Activated T-helper 1 cell treated with anti-CD3 and anti-CD28 coated beads, Interleukin-12 subunit alpha, Interleukin-12 subunit beta, Interleukin-2, Interleukin-4 antibody, amounts not matched to agents 30 ng/mL and 10 ng/mL and 1 ng/mL, durations not matched to agents 14 hours and 24 hours and 36 hours (primary cell): ENCODE data around the gene CD79B. TPM values are rescaled to one million over a fixed set of nuclear protein-coding genes. Genes with fewer than 3 reads are reported as not detected.
"Not testable (repeated sequence)": the region's sequence is repeated elsewhere in the genome, so short reads cannot be mapped to it uniquely, and the experiment has no call there.

Source experiments
- DNase-seq: peaks from one replicate; pipeline ENCODE4 v3.0.0; 2021; ENCODE audit warnings: low spot score
- H3K27ac Mint-ChIP-seq: one replicate; pipeline ENCODE4 v1.8.0; 2021; ENCODE audit warnings: mild to moderate bottlenecking, mixed read lengths
- H3K27me3 Mint-ChIP-seq: one replicate; pipeline ENCODE4 v1.8.0; 2022; ENCODE audit warnings: mild to moderate bottlenecking, moderate library complexity, mixed read lengths; ENCODE audit not compliant: insufficient read depth
- H3K36me3 Mint-ChIP-seq: one replicate; pipeline ENCODE4 v1.8.0; 2021; ENCODE audit warnings: low read depth, mixed read lengths
- H3K4me1 Mint-ChIP-seq: one replicate; pipeline ENCODE4 v1.8.0; 2021; ENCODE audit warnings: low read depth, mixed read lengths
- H3K4me3 Mint-ChIP-seq: one replicate; pipeline ENCODE4 v1.8.0; 2021; ENCODE audit warnings: mild to moderate bottlenecking, moderate library complexity, mixed read lengths
- H3K9me3 Mint-ChIP-seq: one replicate; pipeline ENCODE4 v1.8.0; 2021; ENCODE audit warnings: mixed read lengths
- intact Hi-C: fragments of 100-400 bp; cut with micrococcal nuclease; formaldehyde crosslinking; loops from one replicate; pipeline ENCODE4 v1.15.1; 2024
- total RNA-seq: library from RNA; stranded (reverse); gene quantifications from 2 replicates; pipeline ENCODE4 v1.2.3, GENCODE V29; 2022

Gene CD79B
- total RNA-seq, 1 donor from 2014 or later, result 28.9 TPM

DNA sequence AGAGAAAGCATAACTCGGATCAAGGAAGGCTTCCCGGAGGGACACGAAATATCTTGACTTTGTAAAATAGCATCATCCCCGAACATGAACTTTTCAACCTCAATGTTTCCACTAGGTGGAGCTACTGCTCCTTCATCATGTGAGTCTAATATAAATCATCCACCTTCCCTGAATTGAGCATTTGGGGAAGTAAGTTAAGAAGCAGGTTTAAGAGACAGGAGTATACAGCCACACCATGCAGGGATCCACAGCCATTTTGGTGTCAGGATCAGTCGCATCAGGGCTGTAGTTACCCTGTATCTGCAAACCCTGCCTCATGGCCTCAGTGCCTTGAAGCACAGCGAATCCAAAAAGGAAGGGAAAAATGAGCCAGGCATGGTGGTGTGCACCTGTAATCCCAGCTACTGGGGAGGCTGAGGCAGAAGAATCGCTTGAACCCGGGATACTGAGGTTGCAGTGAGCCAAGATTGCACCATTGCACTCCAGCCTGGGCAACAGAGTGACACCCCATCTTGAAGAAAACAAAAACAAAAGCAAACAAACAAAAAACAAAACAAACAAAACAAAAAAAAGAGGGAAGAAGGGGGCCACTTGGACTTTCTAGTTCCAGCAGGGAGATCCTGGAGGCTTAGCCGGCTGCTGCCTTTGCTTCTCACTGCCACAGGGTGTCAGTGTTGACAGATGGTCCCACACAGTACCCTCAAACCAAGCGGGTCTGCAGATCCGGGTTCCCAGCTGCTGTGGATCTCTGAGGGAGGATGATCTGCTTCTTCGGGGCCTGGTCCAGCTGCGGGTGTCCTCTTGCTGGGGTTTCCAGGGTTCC lies 42.9 kb downstream of the CD79B start:
- H3K9me3 Mint-ChIP-seq, H3K36me3 Mint-ChIP-seq, intact Hi-C loops, H3K4me3 Mint-ChIP-seq, DNase-seq, H3K4me1 Mint-ChIP-seq, H3K27ac Mint-ChIP-seq: not testable (repeated sequence)
- H3K27me3 Mint-ChIP-seq, result peaks cover 28% of the 10 kb centered on the region

DNA sequence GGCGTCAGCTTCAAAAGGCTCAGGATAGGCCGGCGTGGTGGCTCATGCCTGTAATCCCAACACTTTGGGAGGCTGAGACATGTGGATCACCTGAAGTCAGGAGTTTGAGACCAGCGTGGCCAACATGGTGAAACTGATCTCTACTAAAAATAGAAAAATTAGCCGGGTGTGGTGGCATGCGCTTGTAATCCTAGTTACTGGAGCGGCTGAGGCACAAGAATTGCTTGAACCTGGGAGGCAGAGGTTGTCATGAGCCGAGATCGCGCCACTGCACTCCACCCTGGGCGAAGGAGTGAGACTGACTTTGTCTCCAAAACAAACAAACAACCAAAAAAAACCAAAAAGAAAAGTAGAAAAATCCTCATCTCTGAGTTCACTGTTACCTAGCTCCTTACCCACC lies 47.0 kb downstream of the CD79B start:
- H3K9me3 Mint-ChIP-seq, DNase-seq, H3K27me3 Mint-ChIP-seq, H3K36me3 Mint-ChIP-seq, H3K27ac Mint-ChIP-seq, intact Hi-C loops, H3K4me3 Mint-ChIP-seq: not testable (repeated sequence)
- H3K4me1 Mint-ChIP-seq, result peaks cover 14% of the 10 kb centered on the region

DNA sequence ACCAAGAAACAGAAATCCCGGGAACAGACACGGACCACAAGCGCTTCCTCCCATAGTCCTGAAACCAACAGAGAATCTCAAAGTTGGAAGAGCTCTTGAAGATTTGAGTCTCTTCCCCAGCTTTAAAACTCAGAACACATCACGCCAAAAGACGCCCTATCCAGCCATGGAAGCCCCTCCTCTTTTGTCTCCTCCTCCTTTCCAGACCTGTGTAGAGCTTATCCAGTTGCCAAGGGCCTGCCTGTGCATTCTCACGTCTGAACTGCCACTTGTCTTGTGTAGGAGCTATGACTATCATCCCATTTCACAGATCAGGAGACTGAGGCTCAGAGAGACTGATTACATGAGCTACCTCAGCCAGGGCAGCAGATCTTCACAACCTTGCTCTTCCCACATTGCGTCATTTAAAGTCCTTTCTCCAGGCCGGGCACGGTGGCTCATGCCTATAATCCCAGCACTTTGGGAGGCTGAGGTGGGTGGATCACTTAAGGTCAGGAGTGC lies 49.5 kb downstream of the CD79B start:
- H3K9me3 Mint-ChIP-seq, H3K36me3 Mint-ChIP-seq, H3K4me1 Mint-ChIP-seq, intact Hi-C loops, DNase-seq, H3K4me3 Mint-ChIP-seq, H3K27ac Mint-ChIP-seq: not testable (repeated sequence)
- H3K27me3 Mint-ChIP-seq, result peaks cover 11% of the 10 kb centered on the region

DNA sequence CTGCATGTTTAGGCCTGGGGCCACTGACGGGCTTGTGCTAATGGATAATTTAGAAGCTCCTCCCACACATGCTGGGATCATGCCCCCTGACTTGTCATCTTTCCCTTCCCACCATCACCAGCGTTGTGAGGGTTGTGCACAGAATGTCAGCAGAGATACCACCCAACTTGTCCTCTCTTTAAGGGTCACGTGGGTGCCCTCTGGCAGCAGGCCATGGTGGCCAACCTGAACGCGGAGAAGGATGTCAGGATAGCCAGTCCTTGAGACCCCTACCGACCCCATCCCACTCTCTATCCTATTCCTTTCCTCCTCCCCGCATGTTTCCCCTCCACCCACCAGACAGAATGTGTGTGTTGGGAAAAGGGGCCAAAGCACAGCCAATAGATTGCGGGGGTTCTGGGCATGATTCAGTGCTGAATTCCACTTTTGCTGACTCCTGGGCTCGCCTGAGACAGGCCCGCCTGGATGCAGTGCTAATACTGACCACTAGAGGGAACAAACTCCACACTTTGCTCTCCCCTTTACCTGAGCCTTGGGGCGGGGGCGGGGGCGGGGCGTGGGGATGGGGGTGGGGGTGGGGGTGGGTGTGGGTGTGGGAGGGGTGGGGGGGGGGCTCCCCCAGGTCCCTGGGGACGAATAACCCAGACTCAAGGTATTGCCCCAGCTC lies 50.1 kb downstream of the CD79B start, which contains the start of gene GH2:
Gene GH2 (minus strand): TSS at position 10 of the 667 bp plus-strand sequence. CDS start 143 bp downstream, outside the sequence.
- Mint-ChIP-seq H3K9me3 (no peaks in the 10 kb centered on the region), H3K27me3 (peaks cover 11% of the 10 kb centered on the region), H3K4me3 (no peak within 1 kb of the TSS), H3K36me3 (no peaks in the 10 kb centered on the region), H3K4me1 (peaks cover 5% of the 10 kb centered on the region), H3K27ac (no peak within 1 kb of the TSS)
- DNase-seq, result peak; percentile 47
- intact Hi-C loops, result no loop called here

DNA sequence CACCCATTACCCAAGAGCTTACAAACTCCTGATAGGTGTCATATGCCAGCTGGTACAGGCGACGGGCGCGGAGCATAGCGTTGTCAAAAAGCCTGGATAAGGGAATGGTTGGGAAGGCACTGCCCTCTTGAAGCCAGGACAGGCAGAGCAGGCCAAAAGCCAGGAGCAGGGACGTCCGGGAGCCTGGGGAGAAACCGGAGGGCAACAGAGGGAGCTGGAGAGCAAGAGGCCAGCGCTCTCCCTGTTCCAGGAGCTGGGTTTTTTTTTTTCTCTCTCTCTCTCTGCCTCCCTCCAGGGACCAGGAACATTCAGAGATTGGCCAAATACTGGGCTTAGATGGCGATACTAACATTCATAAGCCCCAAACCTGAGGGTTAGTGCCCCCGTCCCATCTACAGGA lies 50.8 kb downstream of the CD79B start:
- H3K36me3 Mint-ChIP-seq, DNase-seq, H3K4me1 Mint-ChIP-seq, H3K9me3 Mint-ChIP-seq, intact Hi-C loops, H3K4me3 Mint-ChIP-seq, H3K27ac Mint-ChIP-seq: not testable (repeated sequence)
- peaks cover 11% of the 10 kb centered on the region for H3K27me3 Mint-ChIP-seq

DNA sequence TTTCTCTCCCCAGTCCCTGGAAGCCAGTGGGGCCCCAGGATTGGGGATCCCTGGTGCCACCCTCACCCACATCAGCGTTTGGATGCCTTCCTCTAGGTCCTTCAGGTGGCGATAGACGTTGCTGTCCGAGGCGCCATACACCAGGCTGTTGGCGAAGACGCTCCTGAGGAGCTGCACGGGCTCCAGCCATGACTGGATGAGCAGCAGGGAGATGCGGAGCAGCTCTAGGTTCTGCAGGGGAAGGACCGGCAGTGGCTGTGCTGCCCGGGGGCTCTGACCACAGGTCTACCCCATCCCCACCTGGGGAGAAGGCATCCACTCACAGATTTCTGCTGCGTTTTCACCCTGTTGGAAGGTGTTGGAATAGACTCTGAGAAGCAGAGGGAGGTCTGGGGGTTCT lies 51.4 kb downstream of the CD79B start:
- no peak overlapping the region for H3K4me3 Mint-ChIP-seq

More for the DNA sequence above, 51.4 kb downstream of the CD79B start:
- Mint-ChIP-seq H3K9me3 (no peaks in the 10 kb centered on the region), H3K36me3 (no peaks in the 10 kb centered on the region), H3K27ac (no peak overlapping the region), H3K4me1 (peaks cover 5% of the 10 kb centered on the region), H3K27me3 (peaks cover 11% of the 10 kb centered on the region)
- intact Hi-C loops, result no loop called here
- no peak for DNase-seq

Other genes starting within 250 kb of the CD79B start
- gene LIMD2, start 232.2 kb downstream of the CD79B start, total RNA-seq, result 228 and 233 TPM in 2 replicates
- 59.1 and 59.4 TPM in 2 replicates for gene STRADA, start 190.5 kb downstream of the CD79B start, total RNA-seq
- 74.8 and 79.2 TPM in 2 replicates for gene CCDC47, start 158.7 kb downstream of the CD79B start, total RNA-seq
- gene DDX42, start 158.2 kb downstream of the CD79B start, total RNA-seq, result 147 and 149 TPM in 2 replicates
- gene PSMC5, start 104.9 kb downstream of the CD79B start, total RNA-seq, result 185 and 195 TPM in 2 replicates
- gene FTSJ3, start 104.7 kb downstream of the CD79B start, total RNA-seq, result 95.6 and 100 TPM in 2 replicates
- gene SMARCD2, start 89.6 kb downstream of the CD79B start, total RNA-seq, result 116 TPM in 2 replicates
- gene CSH2, start 58.7 kb downstream of the CD79B start, total RNA-seq, result not detected in 2 replicates
- gene GH2, start 50.4 kb downstream of the CD79B start, total RNA-seq, result not detected in 2 replicates
- gene CSH1, start 35.8 kb downstream of the CD79B start, total RNA-seq, result not detected in 2 replicates
- gene CSHL1, start 21.1 kb downstream of the CD79B start, total RNA-seq, result not detected in 2 replicates
- not detected in 2 replicates for gene GH1, start 13.5 kb downstream of the CD79B start, total RNA-seq
- gene SCN4A, start 40.6 kb upstream of the CD79B start, total RNA-seq, result 0.13 and 0.22 TPM in 2 replicates
- 0.44 and 0.91 TPM in 2 replicates for gene PRR29, start 66.0 kb upstream of the CD79B start, total RNA-seq
- gene ICAM2, start 88.3 kb upstream of the CD79B start, total RNA-seq, result 58.3 and 62.1 TPM in 2 replicates
- gene ERN1, start 197.8 kb upstream of the CD79B start, total RNA-seq, result 90.0 and 91.6 TPM in 2 replicates